ENCODE data around the gene PTPRD.

PTPRD gene

DNA sequence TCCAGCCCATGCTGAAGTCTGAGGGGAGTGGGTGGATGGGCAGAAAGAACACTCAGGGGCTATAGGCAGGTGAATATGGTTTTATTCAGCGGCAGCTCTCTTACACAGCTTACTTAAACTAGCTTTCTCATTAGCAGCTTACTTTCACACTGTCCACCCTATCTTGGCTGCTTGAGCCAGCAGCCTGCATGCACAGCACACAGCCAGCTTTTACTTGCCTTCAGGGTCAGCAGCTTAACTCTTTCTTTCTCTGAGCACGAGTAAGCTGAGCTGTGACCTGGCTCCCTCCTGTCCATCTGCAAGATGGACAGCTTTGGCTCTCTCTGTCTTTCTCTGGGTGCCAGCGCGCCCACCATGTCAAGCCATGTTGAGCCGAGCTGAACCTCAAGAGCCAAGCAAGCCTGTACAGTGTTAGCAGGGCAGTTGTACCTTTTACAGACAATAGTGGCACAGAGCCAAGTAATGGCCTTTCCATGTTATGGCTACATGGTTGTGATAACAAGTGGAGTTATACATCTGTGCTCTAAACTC, 1054.9 kb downstream of the PTPRD start:
- DNase-seq (ENCODE audit: insufficient read length) (no peak), FAIRE-seq (no peak)

GRCh38 chr9:9556865-9557803, 1055.7 kb downstream of the PTPRD start:
- no peak for DNase-seq (ENCODE audit: insufficient read length)
- TF ChIP-seq POLR2AphosphoS5 (IDR thresholded peaks at IDR 0.05; ENCODE audit: low read depth, low read length) (no peak), TAF1 (IDR thresholded peaks at IDR 0.05; ENCODE audit: borderline replicate concordance, low read depth, low read length) (no peak), POLR2A (IDR thresholded peaks at IDR 0.05; ENCODE audit: low read depth, low read length) (no peak)
- FAIRE-seq: no peak

More for the DNA sequence above, 1054.9 kb downstream of the PTPRD start:
- TF ChIP-seq TAF1 (IDR thresholded peaks at IDR 0.05; ENCODE audit: borderline replicate concordance, low read depth, low read length) (no peak), POLR2AphosphoS5 (IDR thresholded peaks at IDR 0.05; ENCODE audit: low read depth, low read length) (no peak)

DNA sequence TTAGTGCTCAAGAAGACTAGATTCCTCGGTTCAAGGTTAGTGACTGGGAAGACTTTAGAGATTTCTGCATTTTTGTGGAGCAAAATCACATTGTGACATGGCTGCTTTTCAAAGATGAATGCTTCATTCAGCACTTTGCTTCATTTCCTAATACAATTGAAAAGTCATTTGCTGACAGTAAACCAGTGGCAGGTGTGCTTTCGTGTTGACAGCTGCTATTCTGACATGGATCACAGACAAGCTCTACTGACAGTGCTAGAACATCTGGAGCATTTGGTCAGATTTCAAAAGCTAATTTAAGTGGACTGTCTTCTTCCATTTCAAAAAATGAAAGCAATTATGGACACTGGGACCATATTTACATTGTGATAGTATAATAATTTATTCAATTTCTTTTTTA, 1060.1 kb downstream of the PTPRD start:
- no peak for DNase-seq (ENCODE audit: insufficient read length)
- no peak for FAIRE-seq
- TF ChIP-seq POLR2A (IDR thresholded peaks at IDR 0.05; ENCODE audit: low read depth, low read length): no peak
- TF ChIP-seq TAF1 (IDR thresholded peaks at IDR 0.05; ENCODE audit: borderline replicate concordance, low read depth, low read length): no peak
- no peak for TF ChIP-seq POLR2AphosphoS5 (IDR thresholded peaks at IDR 0.05; ENCODE audit: low read depth, low read length)

- DNase-seq (ENCODE audit: insufficient read length) (no peak), FAIRE-seq (no peak)
- TF ChIP-seq TAF1 (IDR thresholded peaks at IDR 0.05; ENCODE audit: borderline replicate concordance, low read depth, low read length) (no peak), POLR2AphosphoS5 (IDR thresholded peaks at IDR 0.05; ENCODE audit: low read depth, low read length) (no peak), POLR2A (IDR thresholded peaks at IDR 0.05; ENCODE audit: low read depth, low read length) (no peak)
These were observed 1074.0 kb downstream of the PTPRD start for GRCh38 chr9:9538766-9539165.

GRCh38 chr9:9538356-9538755, 1074.4 kb downstream of the PTPRD start:
- DNase-seq (ENCODE audit: insufficient read length): no peak
- FAIRE-seq: no peak
- TF ChIP-seq POLR2AphosphoS5 (IDR thresholded peaks at IDR 0.05; ENCODE audit: low read depth, low read length): no peak
- no peak for TF ChIP-seq POLR2A (IDR thresholded peaks at IDR 0.05; ENCODE audit: low read depth, low read length)
- TF ChIP-seq TAF1 (IDR thresholded peaks at IDR 0.05; ENCODE audit: borderline replicate concordance, low read depth, low read length): no peak

DNA sequence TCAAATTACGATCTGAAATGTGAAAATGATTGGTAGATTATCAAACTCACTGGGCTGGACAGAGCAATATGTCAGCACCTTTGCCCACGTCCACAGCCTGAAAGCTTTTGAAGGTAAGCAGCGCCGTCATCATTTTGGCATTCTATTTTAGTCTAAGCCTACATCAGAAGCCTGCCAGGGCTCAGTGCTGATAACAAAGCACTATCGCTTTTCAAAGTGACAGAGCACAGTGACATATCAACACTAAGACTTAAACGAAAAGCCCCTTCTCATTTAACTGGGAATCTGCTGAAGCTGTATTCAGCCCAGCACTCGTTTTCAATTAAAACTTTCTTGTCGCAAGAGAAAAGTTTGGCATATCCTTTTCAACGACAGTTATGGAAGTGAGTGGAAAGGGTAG, 1076.3 kb downstream of the PTPRD start:
- no peak for TF ChIP-seq TAF1 (IDR thresholded peaks at IDR 0.05; ENCODE audit: borderline replicate concordance, low read depth, low read length)
- no peak for TF ChIP-seq POLR2A (IDR thresholded peaks at IDR 0.05; ENCODE audit: low read depth, low read length)
- no peak for TF ChIP-seq POLR2AphosphoS5 (IDR thresholded peaks at IDR 0.05; ENCODE audit: low read depth, low read length)
- FAIRE-seq: no peak
- DNase-seq (ENCODE audit: insufficient read length): no peak

- FAIRE-seq: no peak
- no peak for DNase-seq (ENCODE audit: insufficient read length)
- TF ChIP-seq POLR2AphosphoS5 (IDR thresholded peaks at IDR 0.05; ENCODE audit: low read depth, low read length) (no peak), POLR2A (IDR thresholded peaks at IDR 0.05; ENCODE audit: low read depth, low read length) (no peak), TAF1 (IDR thresholded peaks at IDR 0.05; ENCODE audit: borderline replicate concordance, low read depth, low read length) (no peak)
These were observed 1089.2 kb downstream of the PTPRD start for GRCh38 chr9:9523476-9524139.

GRCh38 chr9:9522406-9522805, 1090.4 kb downstream of the PTPRD start:
- no peak for FAIRE-seq
- DNase-seq (ENCODE audit: insufficient read length): no peak
- TF ChIP-seq POLR2AphosphoS5 (IDR thresholded peaks at IDR 0.05; ENCODE audit: low read depth, low read length) (no peak), TAF1 (IDR thresholded peaks at IDR 0.05; ENCODE audit: borderline replicate concordance, low read depth, low read length) (no peak), POLR2A (IDR thresholded peaks at IDR 0.05; ENCODE audit: low read depth, low read length) (no peak)

GRCh38 chr9:9521033-9521779, 1091.6 kb downstream of the PTPRD start:
- DNase-seq (ENCODE audit: insufficient read length) (no peak), FAIRE-seq (no peak)
- no peak for TF ChIP-seq POLR2A (IDR thresholded peaks at IDR 0.05; ENCODE audit: low read depth, low read length)
- TF ChIP-seq POLR2AphosphoS5 (IDR thresholded peaks at IDR 0.05; ENCODE audit: low read depth, low read length): no peak
- TF ChIP-seq TAF1 (IDR thresholded peaks at IDR 0.05; ENCODE audit: borderline replicate concordance, low read depth, low read length): no peak

- TF ChIP-seq POLR2AphosphoS5 (IDR thresholded peaks at IDR 0.05; ENCODE audit: low read depth, low read length) (no peak), TAF1 (IDR thresholded peaks at IDR 0.05; ENCODE audit: borderline replicate concordance, low read depth, low read length) (no peak), POLR2A (IDR thresholded peaks at IDR 0.05; ENCODE audit: low read depth, low read length) (no peak)
- no peak for DNase-seq (ENCODE audit: insufficient read length)
- FAIRE-seq: no peak
These were observed 1107.9 kb downstream of the PTPRD start for GRCh38 chr9:9504869-9505268.

GRCh38 chr9:9499546-9499945, 1113.3 kb downstream of the PTPRD start:
- FAIRE-seq: no peak

More at GRCh38 chr9:9499546-9499945, 1113.3 kb downstream of the PTPRD start:
- TF ChIP-seq POLR2AphosphoS5 (IDR thresholded peaks at IDR 0.05; ENCODE audit: low read depth, low read length) (no peak), POLR2A (IDR thresholded peaks at IDR 0.05; ENCODE audit: low read depth, low read length) (no peak), TAF1 (IDR thresholded peaks at IDR 0.05; ENCODE audit: borderline replicate concordance, low read depth, low read length) (no peak)
- no peak for DNase-seq (ENCODE audit: insufficient read length)

Data from GM12892 (cell line).